OCI-LY1 (cell line): ENCODE data around the gene CRB2.

ENCODE experiments used
- EZH2 ChIP-seq: fragments of 200-600 bp; sonication (generic), shearing (Covaris generic); IDR thresholded peaks from 2 replicates; pipeline ENCODE4 v1.8.0; 2017; ENCODE audit warnings: borderline replicate concordance, mixed run types, mild to moderate bottlenecking, antibody characterized with exemption, low read length, moderate library complexity, mixed read lengths
- TF ChIP-seq, protein P1 (sequence below): fragments of 200-600 bp; sonication (generic), shearing (Covaris generic); IDR thresholded peaks from 2 replicates; pipeline ENCODE4 v1.5.1; 2017; ENCODE audit warnings: mild to moderate bottlenecking, antibody characterized with exemption, low read length, moderate library complexity, mixed read lengths

DNA sequence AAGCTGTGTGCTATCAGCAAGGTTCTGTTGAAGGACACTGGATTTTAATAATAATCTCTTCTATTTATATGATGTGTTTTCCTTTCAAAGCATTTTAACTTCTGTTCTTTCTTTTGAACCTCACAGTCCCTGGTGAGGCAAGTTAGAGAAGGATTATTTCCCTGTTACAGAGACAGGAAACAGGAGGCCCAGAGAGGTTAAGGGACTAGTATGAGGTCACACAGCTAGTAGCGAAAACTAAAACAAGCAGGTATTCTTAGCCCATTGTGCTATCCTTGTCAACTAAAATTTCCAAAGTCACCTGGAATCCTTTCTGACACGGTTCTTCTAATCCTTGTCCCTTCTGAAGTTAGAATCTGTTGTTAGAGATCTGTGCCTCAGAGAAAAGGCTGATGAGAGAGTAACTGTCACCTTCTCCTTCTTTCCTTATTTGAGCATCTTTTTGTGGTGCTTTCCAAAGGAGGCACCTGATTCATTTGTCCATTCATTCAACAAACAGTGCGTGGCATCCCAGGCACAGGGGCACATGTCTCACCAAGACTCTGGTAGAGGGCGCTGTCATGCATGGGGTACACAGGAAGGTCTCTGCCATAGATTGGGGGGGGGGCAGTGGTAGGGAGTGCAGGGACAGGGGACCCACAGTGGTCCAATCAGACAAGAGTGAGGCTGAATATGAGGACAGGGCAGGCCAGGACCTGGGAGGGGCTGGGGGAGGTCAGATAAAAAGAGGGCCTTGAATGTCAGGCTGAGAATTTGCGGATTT, 61.5 kb downstream of the CRB2 start:
- TF ChIP-seq, protein P1, sequence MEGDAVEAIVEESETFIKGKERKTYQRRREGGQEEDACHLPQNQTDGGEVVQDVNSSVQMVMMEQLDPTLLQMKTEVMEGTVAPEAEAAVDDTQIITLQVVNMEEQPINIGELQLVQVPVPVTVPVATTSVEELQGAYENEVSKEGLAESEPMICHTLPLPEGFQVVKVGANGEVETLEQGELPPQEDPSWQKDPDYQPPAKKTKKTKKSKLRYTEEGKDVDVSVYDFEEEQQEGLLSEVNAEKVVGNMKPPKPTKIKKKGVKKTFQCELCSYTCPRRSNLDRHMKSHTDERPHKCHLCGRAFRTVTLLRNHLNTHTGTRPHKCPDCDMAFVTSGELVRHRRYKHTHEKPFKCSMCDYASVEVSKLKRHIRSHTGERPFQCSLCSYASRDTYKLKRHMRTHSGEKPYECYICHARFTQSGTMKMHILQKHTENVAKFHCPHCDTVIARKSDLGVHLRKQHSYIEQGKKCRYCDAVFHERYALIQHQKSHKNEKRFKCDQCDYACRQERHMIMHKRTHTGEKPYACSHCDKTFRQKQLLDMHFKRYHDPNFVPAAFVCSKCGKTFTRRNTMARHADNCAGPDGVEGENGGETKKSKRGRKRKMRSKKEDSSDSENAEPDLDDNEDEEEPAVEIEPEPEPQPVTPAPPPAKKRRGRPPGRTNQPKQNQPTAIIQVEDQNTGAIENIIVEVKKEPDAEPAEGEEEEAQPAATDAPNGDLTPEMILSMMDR: peak; percentile 40; the same call in 1 of the 2 replicates
- no peak for TF ChIP-seq EZH2
